ENCODE results near the gene AGO1.

The AGO1 gene

DNA sequence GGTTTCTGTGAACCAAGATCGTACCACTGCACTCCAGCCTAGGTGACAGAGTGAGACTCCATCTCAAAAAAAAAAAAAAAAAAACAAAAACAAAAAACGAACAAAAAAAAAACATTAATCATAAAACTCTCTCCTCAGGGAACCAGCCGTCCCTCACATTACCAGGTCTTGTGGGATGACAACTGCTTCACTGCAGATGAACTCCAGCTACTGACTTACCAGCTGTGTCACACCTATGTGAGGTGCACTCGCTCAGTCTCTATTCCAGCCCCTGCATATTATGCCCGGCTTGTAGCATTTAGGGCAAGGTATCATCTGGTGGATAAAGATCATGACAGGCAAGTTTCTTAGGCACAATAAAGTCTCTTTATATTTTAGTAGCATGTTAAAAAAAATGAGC lies 32.3 kb upstream of the AGO1 start:
- H3K4me3 ChIP-seq (ENCODE audit: insufficient read depth, low read depth, low read length): no peak overlapping the region
- no peaks in the 10 kb centered on the region for H3K4me1 ChIP-seq (ENCODE audit: control insufficient read depth, insufficient read depth, low read length)
- peaks cover 36% of the 10 kb centered on the region for H3K36me3 ChIP-seq (ENCODE audit: control insufficient read depth, insufficient read depth, low read length)
- H3K27ac ChIP-seq (ENCODE audit: insufficient read depth, low read depth, low read length, poor library complexity, severe bottlenecking): no peak overlapping the region
- H3K27me3 ChIP-seq (ENCODE audit: control insufficient read depth, insufficient read depth, low read length, poor library complexity, severe bottlenecking): no peaks in the 10 kb centered on the region
- H3K9me3 ChIP-seq (ENCODE audit: control insufficient read depth, low read length): no peaks in the 10 kb centered on the region
- WGBS, 2 experiments: 92 to 93% methylated on average over 5 of the region's 5 CpGs

- no peaks in the 10 kb centered on the region for H3K4me1 ChIP-seq (ENCODE audit: control insufficient read depth, insufficient read depth, low read length)
- H3K9me3 ChIP-seq (ENCODE audit: control insufficient read depth, low read length): no peaks in the 10 kb centered on the region
- H3K4me3 ChIP-seq (ENCODE audit: insufficient read depth, low read depth, low read length): no peak overlapping the region
- peaks cover 41% of the 10 kb centered on the region for H3K36me3 ChIP-seq (ENCODE audit: control insufficient read depth, insufficient read depth, low read length)
- no peak overlapping the region for H3K27ac ChIP-seq (ENCODE audit: insufficient read depth, low read depth, low read length, poor library complexity, severe bottlenecking)
- 96 to 98% methylated on average over 3 of the region's 3 CpGs for WGBS, 2 experiments
- no peaks in the 10 kb centered on the region for H3K27me3 ChIP-seq (ENCODE audit: control insufficient read depth, insufficient read depth, low read length, poor library complexity, severe bottlenecking)
These were observed 31.7 kb upstream of the AGO1 start for GRCh38 chr1:35851132-35851869.

- Histone ChIP-seq H3K27me3 (ENCODE audit: control insufficient read depth, insufficient read depth, low read length, poor library complexity, severe bottlenecking) (no peaks in the 10 kb centered on the region), H3K27ac (ENCODE audit: insufficient read depth, low read depth, low read length, poor library complexity, severe bottlenecking) (no peak overlapping the region), H3K4me1 (ENCODE audit: control insufficient read depth, insufficient read depth, low read length) (no peaks in the 10 kb centered on the region), H3K4me3 (ENCODE audit: insufficient read depth, low read depth, low read length) (no peak overlapping the region), H3K36me3 (ENCODE audit: control insufficient read depth, insufficient read depth, low read length) (peaks cover 41% of the 10 kb centered on the region), H3K9me3 (ENCODE audit: control insufficient read depth, low read length) (no peaks in the 10 kb centered on the region)
- 50 to 100% methylated on average over 1 to 2 of the region's 2 CpGs for WGBS, 2 experiments
These were observed 30.8 kb upstream of the AGO1 start for GRCh38 chr1:35852241-35852640.

- Histone ChIP-seq H3K9me3 (ENCODE audit: control insufficient read depth, low read length) (no peaks in the 10 kb centered on the region), H3K4me1 (ENCODE audit: control insufficient read depth, insufficient read depth, low read length) (no peaks in the 10 kb centered on the region), H3K36me3 (ENCODE audit: control insufficient read depth, insufficient read depth, low read length) (peaks cover 34% of the 10 kb centered on the region), H3K4me3 (ENCODE audit: insufficient read depth, low read depth, low read length) (no peak overlapping the region), H3K27ac (ENCODE audit: insufficient read depth, low read depth, low read length, poor library complexity, severe bottlenecking) (no peak overlapping the region), H3K27me3 (ENCODE audit: control insufficient read depth, insufficient read depth, low read length, poor library complexity, severe bottlenecking) (no peaks in the 10 kb centered on the region)
- 86% methylated on average over 8 to 9 of the region's 9 CpGs for WGBS, 2 experiments
These were observed 27.9 kb upstream of the AGO1 start for GRCh38 chr1:35854989-35855700.

DNA sequence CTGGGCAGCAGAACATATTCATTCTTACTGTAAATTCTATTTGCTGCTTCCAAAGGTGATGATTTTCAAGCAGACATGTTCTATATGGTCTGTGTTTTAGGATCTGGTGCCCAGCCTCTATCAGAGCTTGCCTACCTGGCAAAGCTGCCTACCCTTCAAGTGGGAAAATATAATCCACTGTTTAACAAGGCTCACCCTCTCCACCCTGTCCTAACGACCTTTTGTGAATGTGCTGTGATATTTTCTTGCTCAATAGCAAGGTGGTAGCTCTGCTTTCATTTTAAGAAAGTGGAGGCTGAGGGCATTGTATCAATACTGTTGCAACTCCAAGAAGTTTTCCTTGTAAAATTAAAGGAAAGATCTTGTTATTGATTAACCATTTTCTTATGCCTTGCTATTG lies 26.0 kb upstream of the AGO1 start:
- Histone ChIP-seq H3K4me3 (ENCODE audit: insufficient read depth, low read depth, low read length) (no peak overlapping the region), H3K9me3 (ENCODE audit: control insufficient read depth, low read length) (no peaks in the 10 kb centered on the region), H3K27ac (ENCODE audit: insufficient read depth, low read depth, low read length, poor library complexity, severe bottlenecking) (no peak overlapping the region), H3K4me1 (ENCODE audit: control insufficient read depth, insufficient read depth, low read length) (no peaks in the 10 kb centered on the region), H3K27me3 (ENCODE audit: control insufficient read depth, insufficient read depth, low read length, poor library complexity, severe bottlenecking) (no peaks in the 10 kb centered on the region), H3K36me3 (ENCODE audit: control insufficient read depth, insufficient read depth, low read length) (peaks cover 18% of the 10 kb centered on the region)
- WGBS, 2 experiments: 71 to 93% methylated on average over 1 of the region's 1 CpG

- peaks cover 13% of the 10 kb centered on the region for H3K36me3 ChIP-seq (ENCODE audit: control insufficient read depth, insufficient read depth, low read length)
- no peak overlapping the region for H3K4me3 ChIP-seq (ENCODE audit: insufficient read depth, low read depth, low read length)
- H3K27ac ChIP-seq (ENCODE audit: insufficient read depth, low read depth, low read length, poor library complexity, severe bottlenecking): no peak overlapping the region
- no peaks in the 10 kb centered on the region for H3K27me3 ChIP-seq (ENCODE audit: control insufficient read depth, insufficient read depth, low read length, poor library complexity, severe bottlenecking)
- no peaks in the 10 kb centered on the region for H3K4me1 ChIP-seq (ENCODE audit: control insufficient read depth, insufficient read depth, low read length)
- H3K9me3 ChIP-seq (ENCODE audit: control insufficient read depth, low read length): no peaks in the 10 kb centered on the region
These were observed 25.2 kb upstream of the AGO1 start for GRCh38 chr1:35857830-35858229.

- Histone ChIP-seq H3K9me3 (ENCODE audit: control insufficient read depth, low read length) (no peaks in the 10 kb centered on the region), H3K27me3 (ENCODE audit: control insufficient read depth, insufficient read depth, low read length, poor library complexity, severe bottlenecking) (no peaks in the 10 kb centered on the region), H3K27ac (ENCODE audit: insufficient read depth, low read depth, low read length, poor library complexity, severe bottlenecking) (no peak overlapping the region), H3K4me1 (ENCODE audit: control insufficient read depth, insufficient read depth, low read length) (no peaks in the 10 kb centered on the region), H3K4me3 (ENCODE audit: insufficient read depth, low read depth, low read length) (no peak overlapping the region), H3K36me3 (ENCODE audit: control insufficient read depth, insufficient read depth, low read length) (peaks cover 5% of the 10 kb centered on the region)
- 93 to 96% methylated on average over 3 of the region's 3 CpGs for WGBS, 2 experiments
These were observed 22.3 kb upstream of the AGO1 start for GRCh38 chr1:35860696-35861095.

- no peaks in the 10 kb centered on the region for H3K4me1 ChIP-seq (ENCODE audit: control insufficient read depth, insufficient read depth, low read length)
These were observed 19.9 kb upstream of the AGO1 start for GRCh38 chr1:35863136-35863535.

DNA sequence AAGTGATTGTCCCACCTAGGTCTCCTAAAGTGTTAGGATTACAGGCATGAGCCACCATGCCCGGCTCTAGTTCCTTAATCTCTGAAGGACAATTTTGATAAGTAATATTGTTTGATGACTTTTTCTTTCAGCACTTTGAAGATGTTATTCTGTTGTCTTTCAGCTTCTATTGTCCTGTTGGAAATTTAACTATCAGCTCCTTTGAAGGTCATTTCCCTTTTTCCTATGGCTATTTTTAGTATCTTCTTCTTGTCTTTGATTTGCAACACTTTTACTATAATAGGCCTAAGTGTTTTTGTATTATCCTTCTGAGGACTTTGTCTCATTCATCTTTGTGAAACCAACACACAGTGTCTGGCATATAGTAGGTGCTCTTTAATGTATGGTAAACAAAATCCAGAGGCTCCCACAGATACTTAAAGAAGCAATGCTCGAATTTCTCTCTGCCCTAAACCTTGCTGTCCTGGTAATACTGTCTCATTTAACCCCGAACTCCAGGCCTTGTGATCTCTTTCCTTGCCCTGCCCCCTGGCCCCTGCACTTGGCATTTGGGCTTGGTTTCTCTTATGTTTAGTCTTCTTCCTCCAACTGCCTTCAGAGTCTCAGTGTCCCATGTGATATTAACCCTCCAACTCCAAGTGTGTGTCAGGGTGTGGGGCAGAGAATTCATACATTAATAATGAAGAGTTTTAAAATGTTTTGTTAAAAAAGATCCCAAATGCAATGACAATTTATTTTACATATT lies 19.0 kb upstream of the AGO1 start:
- no peaks in the 10 kb centered on the region for H3K27me3 ChIP-seq (ENCODE audit: control insufficient read depth, insufficient read depth, low read length, poor library complexity, severe bottlenecking)
- no peak overlapping the region for H3K27ac ChIP-seq (ENCODE audit: insufficient read depth, low read depth, low read length, poor library complexity, severe bottlenecking)
- no peaks in the 10 kb centered on the region for H3K9me3 ChIP-seq (ENCODE audit: control insufficient read depth, low read length)
- WGBS, 2 experiments: 76 to 79% methylated on average over 3 of the region's 3 CpGs
- H3K4me1 ChIP-seq (ENCODE audit: control insufficient read depth, insufficient read depth, low read length): no peaks in the 10 kb centered on the region
- H3K4me3 ChIP-seq (ENCODE audit: insufficient read depth, low read depth, low read length): no peak overlapping the region
- H3K36me3 ChIP-seq (ENCODE audit: control insufficient read depth, insufficient read depth, low read length): no peaks in the 10 kb centered on the region

More at GRCh38 chr1:35863136-35863535, 19.9 kb upstream of the AGO1 start:
- no peak overlapping the region for H3K4me3 ChIP-seq (ENCODE audit: insufficient read depth, low read depth, low read length)
- H3K27me3 ChIP-seq (ENCODE audit: control insufficient read depth, insufficient read depth, low read length, poor library complexity, severe bottlenecking): no peaks in the 10 kb centered on the region
- H3K9me3 ChIP-seq (ENCODE audit: control insufficient read depth, low read length): no peaks in the 10 kb centered on the region
- H3K36me3 ChIP-seq (ENCODE audit: control insufficient read depth, insufficient read depth, low read length): no peaks in the 10 kb centered on the region
- H3K27ac ChIP-seq (ENCODE audit: insufficient read depth, low read depth, low read length, poor library complexity, severe bottlenecking): no peak overlapping the region
- WGBS, 2 experiments: 60 to 100% methylated on average over 1 of the region's 1 CpG

GRCh38 chr1:35864813-35865212 lies 18.2 kb upstream of the AGO1 start:
- no peaks in the 10 kb centered on the region for H3K4me1 ChIP-seq (ENCODE audit: control insufficient read depth, insufficient read depth, low read length)
- no peaks in the 10 kb centered on the region for H3K36me3 ChIP-seq (ENCODE audit: control insufficient read depth, insufficient read depth, low read length)
- H3K27me3 ChIP-seq (ENCODE audit: control insufficient read depth, insufficient read depth, low read length, poor library complexity, severe bottlenecking): no peaks in the 10 kb centered on the region
- H3K27ac ChIP-seq (ENCODE audit: insufficient read depth, low read depth, low read length, poor library complexity, severe bottlenecking): no peak overlapping the region
- WGBS, 2 experiments: 89 to 92% methylated on average over 5 of the region's 5 CpGs
- H3K9me3 ChIP-seq (ENCODE audit: control insufficient read depth, low read length): no peaks in the 10 kb centered on the region
- H3K4me3 ChIP-seq (ENCODE audit: insufficient read depth, low read depth, low read length): no peak overlapping the region

Measured in ectodermal cell (in vitro differentiated cells).